Upper lobe of left lung (tissue), 4 donors: ENCODE measurements around the gene SDHC.
"Not testable (repeated sequence)": the region's sequence is repeated elsewhere in the genome, so short reads cannot be mapped to it uniquely, and the experiment has no call there.

ENCODE experiments used
- EP300 ChIP-seq, 4 donors: sonication (generic); formaldehyde crosslinking; IDR thresholded peaks; one replicate each; pipeline ENCODE4 v1.5.1; 2017; ENCODE audit warnings: antibody characterized with exemption in 4 of 4, control low read depth in 2 of 4
- TF ChIP-seq, protein P1 (sequence below), 6 experiments: fragments of 450-650 bp in 4 of 6; fragments of 200-600 bp in 2 of 6; sonication (generic) in 2 of 6; IDR thresholded peaks; one replicate each; pipeline ENCODE4 v1.5.1; 2016 to 2019; ENCODE audit warnings: antibody characterized with exemption in 6 of 6

DNA sequence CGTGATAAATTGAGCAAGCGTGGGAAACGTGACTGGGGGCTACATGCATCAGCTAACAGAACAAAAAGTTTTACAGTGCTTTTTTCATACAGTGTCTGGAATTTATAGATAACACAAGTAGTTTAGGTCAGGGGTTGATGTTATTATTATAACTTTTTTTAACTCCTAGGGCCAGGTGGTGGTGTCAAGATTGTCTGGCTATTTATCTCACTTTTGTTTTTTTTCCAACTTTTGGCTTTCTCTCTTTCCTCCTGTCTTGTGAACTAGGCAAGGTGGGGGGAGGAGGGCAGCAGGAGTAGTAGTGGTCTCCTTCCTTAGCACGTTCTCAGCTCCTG, 96.4 kb downstream of the SDHC start:
- not testable (repeated sequence) for TF ChIP-seq EP300 (IDR thresholded peaks at IDR 0.05)
- TF ChIP-seq, protein P1, sequence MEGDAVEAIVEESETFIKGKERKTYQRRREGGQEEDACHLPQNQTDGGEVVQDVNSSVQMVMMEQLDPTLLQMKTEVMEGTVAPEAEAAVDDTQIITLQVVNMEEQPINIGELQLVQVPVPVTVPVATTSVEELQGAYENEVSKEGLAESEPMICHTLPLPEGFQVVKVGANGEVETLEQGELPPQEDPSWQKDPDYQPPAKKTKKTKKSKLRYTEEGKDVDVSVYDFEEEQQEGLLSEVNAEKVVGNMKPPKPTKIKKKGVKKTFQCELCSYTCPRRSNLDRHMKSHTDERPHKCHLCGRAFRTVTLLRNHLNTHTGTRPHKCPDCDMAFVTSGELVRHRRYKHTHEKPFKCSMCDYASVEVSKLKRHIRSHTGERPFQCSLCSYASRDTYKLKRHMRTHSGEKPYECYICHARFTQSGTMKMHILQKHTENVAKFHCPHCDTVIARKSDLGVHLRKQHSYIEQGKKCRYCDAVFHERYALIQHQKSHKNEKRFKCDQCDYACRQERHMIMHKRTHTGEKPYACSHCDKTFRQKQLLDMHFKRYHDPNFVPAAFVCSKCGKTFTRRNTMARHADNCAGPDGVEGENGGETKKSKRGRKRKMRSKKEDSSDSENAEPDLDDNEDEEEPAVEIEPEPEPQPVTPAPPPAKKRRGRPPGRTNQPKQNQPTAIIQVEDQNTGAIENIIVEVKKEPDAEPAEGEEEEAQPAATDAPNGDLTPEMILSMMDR (IDR thresholded peaks at IDR 0.05): not testable (repeated sequence)
